Cardiac muscle cell (in vitro differentiated cells and primary cell): Measurements from ENCODE around the gene CDNF. TPM values are rescaled to one million over a fixed set of nuclear protein-coding genes. Genes with fewer than 3 reads are reported as not detected.

ENCODE experiments used
- DNase-seq, 2 donors: peaks; one replicate each; pipeline versions ENCODE4 v3.0.0 to v3.0.0-alpha.2; 2010 to 2017; ENCODE audit warnings: low read depth in 1 of 2, low spot score in 1 of 2
- H3K27ac ChIP-seq: fragments of 200-600 bp; sonication (generic); 2 replicates; pipeline ENCODE4 v1.5.1; 2016
- H3K27me3 ChIP-seq: fragments of 200-600 bp; sonication (generic); 2 replicates; pipeline ENCODE4 v1.6.0; 2016; ENCODE audit warnings: control low read depth
- H3K36me3 ChIP-seq: fragments of 200-600 bp; sonication (generic); 2 replicates; pipeline ENCODE4 v1.5.1; 2016; ENCODE audit warnings: control low read depth
- H3K4me1 ChIP-seq: fragments of 200-600 bp; sonication (generic); 2 replicates; pipeline ENCODE4 v1.8.1; 2017; ENCODE audit warnings: low read depth, mild to moderate bottlenecking, mixed run types
- H3K4me3 ChIP-seq: fragments of 200-600 bp; sonication (generic); 2 replicates; pipeline ENCODE4 v1.5.1; 2016; ENCODE audit warnings: mild to moderate bottlenecking
- H3K9me3 ChIP-seq: fragments of 200-600 bp; sonication (generic); 2 replicates; pipeline ENCODE4 v1.5.1; 2017; ENCODE audit warnings: low read depth, mild to moderate bottlenecking, control low read depth
- CTCF ChIP-seq: IDR thresholded peaks from 2 replicates; pipeline ENCODE4 v1.5.1; 2012; ENCODE audit warnings: low read depth, mild to moderate bottlenecking, low read length
- polyA plus RNA-seq: library from polyadenylated mRNA; unstranded; fragments of >200 nt; fragmentation: Nextera tagmentation; extraction: Ambion mirVana; gene quantifications from 2 replicates; pipeline ENCODE4 v1.2.1, GENCODE V29; 2016
- total RNA-seq: library from RNA; depleted of rRNA; stranded (reverse); fragments of >200 nt; gene quantifications from 2 replicates; pipeline ENCODE4 v1.2.3, GENCODE V29; 2016

The CDNF gene
- total and polyA plus RNA-seq, 2 experiments from 2014 or later: 1.4 to 4.1 TPM

- Histone ChIP-seq H3K4me3 (no peak overlapping the region), H3K27me3 (no peaks in the 10 kb centered on the region), H3K9me3 (no peaks in the 10 kb centered on the region), H3K4me1 (no peaks in the 10 kb centered on the region), H3K36me3 (peaks cover 21% of the 10 kb centered on the region), H3K27ac (no peak overlapping the region)
- no peak for DNase-seq
- no peak for TF ChIP-seq CTCF
Observed at GRCh38 chr10:14852236-14852635, 14.4 kb upstream of the CDNF start.

GRCh38 chr10:14844948-14845347 lies 7.1 kb upstream of the CDNF start:
- no peaks in the 10 kb centered on the region for H3K27me3 ChIP-seq
- H3K4me1 ChIP-seq: no peaks in the 10 kb centered on the region
- TF ChIP-seq CTCF: no peak
- H3K36me3 ChIP-seq: peaks cover 43% of the 10 kb centered on the region
- H3K9me3 ChIP-seq: no peaks in the 10 kb centered on the region
- no peak overlapping the region for H3K27ac ChIP-seq
- no peak overlapping the region for H3K4me3 ChIP-seq
- DNase-seq: no peak

GRCh38 chr10:14843327-14843988 lies 5.6 kb upstream of the CDNF start:
- Histone ChIP-seq H3K36me3 (peaks cover 43% of the 10 kb centered on the region), H3K4me1 (no peaks in the 10 kb centered on the region), H3K27ac (no peak overlapping the region), H3K9me3 (no peaks in the 10 kb centered on the region), H3K4me3 (no peak overlapping the region), H3K27me3 (no peaks in the 10 kb centered on the region)
- TF ChIP-seq CTCF: no peak
- no peak for DNase-seq

- no peaks in the 10 kb centered on the region for H3K27me3 ChIP-seq
- peaks cover 42% of the 10 kb centered on the region for H3K36me3 ChIP-seq
Observed at GRCh38 chr10:14840178-14840577, 2.3 kb upstream of the CDNF start.

GRCh38 chr10:14839305-14839695 lies 1.5 kb upstream of the CDNF start:
- Histone ChIP-seq H3K4me1 (peaks cover 10% of the 10 kb centered on the region), H3K9me3 (no peaks in the 10 kb centered on the region), H3K27me3 (no peaks in the 10 kb centered on the region), H3K36me3 (peaks cover 33% of the 10 kb centered on the region), H3K27ac (peak overlapping the region; percentile 91), H3K4me3 (peak overlapping the region; percentile 92)
- no peak for TF ChIP-seq CTCF
- peak in 1 of 2 donors; percentile 23 for DNase-seq

More at GRCh38 chr10:14840178-14840577, 2.3 kb upstream of the CDNF start:
- TF ChIP-seq CTCF: no peak
- Histone ChIP-seq H3K9me3 (no peaks in the 10 kb centered on the region), H3K27ac (no peak overlapping the region), H3K4me3 (no peak overlapping the region), H3K4me1 (peaks cover 10% of the 10 kb centered on the region)
- DNase-seq: no peak
